HepG2 (cell line): Measurements from ENCODE around the gene ENAH. TPM values are rescaled to one million over a fixed set of nuclear protein-coding genes. Genes with fewer than 3 reads are reported as not detected.
A peak's percentile ranks its signal among the peaks of the same experiment; 100 is the strongest.

Source experiments
- DRAP1 ChIP-seq: IDR thresholded peaks from 2 replicates; pipeline ENCODE4 v1.6.1; 2016; ENCODE audit warnings: missing genetic modification reagents, missing compliant biosample characterization
- FOSL2 ChIP-seq: sonication (generic); formaldehyde crosslinking; IDR thresholded peaks from 2 replicates; pipeline ENCODE4 v1.4.0; 2020; ENCODE audit warnings: missing genetic modification reagents
- FOXC1 ChIP-seq: sonication (generic); formaldehyde crosslinking; IDR thresholded peaks from 2 replicates; pipeline ENCODE4 v1.8.0; 2022; ENCODE audit warnings: mild to moderate bottlenecking, missing genetic modification reagents, borderline replicate concordance
- FOXK1 ChIP-seq: sonication (generic); formaldehyde crosslinking; IDR thresholded peaks from 2 replicates; pipeline ENCODE4 v1.4.0; 2020; ENCODE audit warnings: low read depth, missing genetic modification reagents, borderline replicate concordance
- HNF1B ChIP-seq: sonication (generic); formaldehyde crosslinking; IDR thresholded peaks from 2 replicates; pipeline ENCODE4 v1.5.1; 2020; ENCODE audit warnings: mild to moderate bottlenecking, moderate library complexity, missing genetic modification reagents
- HOMEZ ChIP-seq: IDR thresholded peaks from 2 replicates; pipeline ENCODE4 v1.6.1; 2016; ENCODE audit warnings: low read depth
- KLF12 ChIP-seq: sonication (generic); formaldehyde crosslinking; IDR thresholded peaks from 2 replicates; pipeline ENCODE4 v1.4.0; 2020; ENCODE audit warnings: missing genetic modification reagents, borderline replicate concordance
- MEIS1 ChIP-seq: sonication (generic); formaldehyde crosslinking; IDR thresholded peaks from 2 replicates; pipeline ENCODE4 v1.9.0; 2021; ENCODE audit warnings: mild to moderate bottlenecking, missing genetic modification reagents, moderate library complexity, borderline replicate concordance
- MEIS2 ChIP-seq: sonication (generic); formaldehyde crosslinking; IDR thresholded peaks from 2 replicates; pipeline ENCODE4 v1.9.0; 2021; ENCODE audit warnings: mild to moderate bottlenecking, missing genetic modification reagents
- SOX13 ChIP-seq, 3 experiments: fragments of 450-650 bp in 1 of 3; sonication (generic) in 1 of 3; formaldehyde crosslinking in 1 of 3; IDR thresholded peaks in 2 of 3; conservative IDR thresholded peaks in 1 of 3; 2 replicates each; pipeline versions ENCODE4 v1.5.0 to v1.6.1; 2016 to 2020; ENCODE audit warnings: antibody characterized with exemption in 1 of 3, mild to moderate bottlenecking in 1 of 3, missing compliant biosample characterization in 1 of 3, missing genetic modification reagents in 1 of 3, moderate library complexity in 1 of 3
- TCF7 ChIP-seq: sonication (generic); IDR thresholded peaks from 2 replicates; pipeline ENCODE4 v1.6.1; 2016; ENCODE audit warnings: antibody characterized with exemption, low read depth
- ZFAT ChIP-seq: sonication (generic); formaldehyde crosslinking; conservative IDR thresholded peaks from 2 replicates; pipeline ENCODE4 v1.8.1; 2023; ENCODE audit warnings: missing genetic modification reagents, inconsistent platforms
- ZFP37 ChIP-seq: sonication (generic); formaldehyde crosslinking; IDR thresholded peaks from 2 replicates; pipeline ENCODE4 v1.4.0; 2020; ENCODE audit warnings: missing genetic modification reagents, borderline replicate concordance
- ZFP90 ChIP-seq: sonication (generic); formaldehyde crosslinking; IDR thresholded peaks from 2 replicates; pipeline ENCODE4 v1.8.0; 2022; ENCODE audit warnings: missing genetic modification reagents, mild to moderate bottlenecking, inconsistent platforms, borderline replicate concordance
- ZNF615 ChIP-seq: sonication (generic); formaldehyde crosslinking; IDR thresholded peaks from 2 replicates; pipeline ENCODE4 v1.5.0; 2020; ENCODE audit warnings: mild to moderate bottlenecking, missing genetic modification reagents, borderline replicate concordance
- polyA plus RNA-seq, 8 experiments: library from polyadenylated mRNA; depleted of rRNA in 3 of 8; stranded (reverse) in 7 of 8; unstranded in 1 of 8; fragments of >200 nt; fragmentation: Illumina TruSeq in 4 of 8; extraction: Trizol in 4 of 8; gene quantifications; 2 replicates each; pipeline versions ENCODE4 v1.2.1 to v1.2.3, GENCODE V29; 2011 to 2016; ENCODE audit warnings: low read depth in 4 of 8, missing spikeins in 1 of 8, mixed read lengths in 1 of 8; ENCODE audit not compliant: insufficient read depth in 1 of 8
- total RNA-seq, 5 experiments: library from RNA; depleted of rRNA; stranded (reverse); fragments of >200 nt; fragmentation: Illumina TruSeq; extraction: Trizol; gene quantifications; 2 replicates each; pipeline ENCODE4 v1.2.3, GENCODE V29; 2016; ENCODE audit warnings: low read depth in 1 of 5
- TF ChIP-seq, protein P1 (sequence below), 2 experiments: sonication (generic) in 1 of 2; formaldehyde crosslinking in 1 of 2; IDR thresholded peaks; 2 replicates each; pipeline versions ENCODE4 v1.4.0 to v1.6.1; 2016 to 2020; ENCODE audit warnings: borderline replicate concordance in 1 of 2, low read depth in 1 of 2, mild to moderate bottlenecking in 1 of 2, missing genetic modification reagents in 1 of 2
- TF ChIP-seq, protein P2 (sequence below): sonication (generic); formaldehyde crosslinking; IDR thresholded peaks from 2 replicates; pipeline ENCODE4 v1.4.0; 2020; ENCODE audit warnings: missing genetic modification reagents

The ENAH gene
- total and polyA plus RNA-seq, 2 of the 13 experiments (the other 11 are each of a cell fraction or from before 2014, with no cell fraction given) = 22.1 to 58.3 TPM

DNA sequence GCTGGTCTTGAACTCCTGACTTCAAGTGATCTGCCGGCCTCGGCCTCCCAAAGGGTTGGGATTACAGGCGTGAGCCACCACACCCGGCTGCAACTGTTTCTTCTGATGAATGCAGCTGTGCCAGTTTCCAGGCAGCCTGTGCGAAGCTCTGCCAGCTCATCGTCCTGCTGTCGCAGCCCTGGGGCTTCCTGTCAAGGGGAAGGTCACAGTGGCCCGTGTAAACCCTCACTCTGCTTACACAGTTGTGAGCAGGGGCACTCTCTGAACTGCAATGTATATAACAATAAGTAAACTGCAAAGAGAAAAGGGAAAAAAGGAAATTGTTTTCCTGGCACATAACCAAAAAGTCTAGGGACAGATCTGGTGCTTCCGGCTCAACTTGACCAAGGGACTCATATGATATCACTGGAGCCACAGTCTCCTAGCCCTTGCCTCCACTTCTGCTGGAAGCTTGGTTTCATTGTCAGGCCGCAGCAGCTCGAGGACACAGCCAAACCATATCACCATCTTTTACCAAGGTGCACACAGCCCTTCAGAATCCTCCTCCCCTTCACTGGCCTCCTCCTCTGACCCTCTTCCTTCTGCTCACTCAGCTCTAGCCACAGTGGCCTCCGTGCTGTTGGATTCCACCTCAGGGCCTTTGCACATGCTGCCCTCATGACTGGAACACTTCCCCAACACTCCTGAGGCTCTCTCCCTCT is 202.3 kb downstream of the ENAH start (continued):
- TF ChIP-seq HNF1B (CRISPR knock-in tag) (peak; percentile 89), DRAP1 (CRISPR knock-in tag) (peak; percentile 25; the same call in 1 of the 2 replicates), KLF12 (CRISPR knock-in tag) (no peak), SOX13 (IDR thresholded peaks at IDR 0.05) (no peak), SOX13 (CRISPR knock-in tag; conservative IDR thresholded peaks at IDR 0.05 in 1 of 2, IDR thresholded peaks at IDR 0.05 in 1 of 2) (peak in 1 of 2 experiments; percentile 79; a peak in 2 of 4 replicates), ZFP90 (CRISPR knock-in tag) (no peak), ZNF615 (CRISPR knock-in tag) (no peak), MEIS2 (CRISPR knock-in tag) (peak; percentile 85; the same call in 1 of the 2 replicates), FOXC1 (no peak), HOMEZ (CRISPR knock-in tag) (0 out of 2 replicates have a peak, but pooled peaks have one; percentile 14), ZFP37 (CRISPR knock-in tag) (peak; percentile 29; the same call in 1 of the 2 replicates), FOXK1 (CRISPR knock-in tag) (peak; percentile 39; the same call in 1 of the 2 replicates), TCF7 (peak; percentile 13; the same call in 1 of the 2 replicates), FOSL2 (CRISPR knock-in tag) (peak; percentile 53; the same call in 1 of the 2 replicates), MEIS1 (CRISPR knock-in tag) (peak; percentile 71; the same call in 1 of the 2 replicates), ZFAT (CRISPR knock-in tag) (no peak)
- TF ChIP-seq, protein P1, sequence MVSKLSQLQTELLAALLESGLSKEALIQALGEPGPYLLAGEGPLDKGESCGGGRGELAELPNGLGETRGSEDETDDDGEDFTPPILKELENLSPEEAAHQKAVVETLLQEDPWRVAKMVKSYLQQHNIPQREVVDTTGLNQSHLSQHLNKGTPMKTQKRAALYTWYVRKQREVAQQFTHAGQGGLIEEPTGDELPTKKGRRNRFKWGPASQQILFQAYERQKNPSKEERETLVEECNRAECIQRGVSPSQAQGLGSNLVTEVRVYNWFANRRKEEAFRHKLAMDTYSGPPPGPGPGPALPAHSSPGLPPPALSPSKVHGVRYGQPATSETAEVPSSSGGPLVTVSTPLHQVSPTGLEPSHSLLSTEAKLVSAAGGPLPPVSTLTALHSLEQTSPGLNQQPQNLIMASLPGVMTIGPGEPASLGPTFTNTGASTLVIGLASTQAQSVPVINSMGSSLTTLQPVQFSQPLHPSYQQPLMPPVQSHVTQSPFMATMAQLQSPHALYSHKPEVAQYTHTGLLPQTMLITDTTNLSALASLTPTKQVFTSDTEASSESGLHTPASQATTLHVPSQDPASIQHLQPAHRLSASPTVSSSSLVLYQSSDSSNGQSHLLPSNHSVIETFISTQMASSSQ (IDR thresholded peaks at IDR 0.05; ENCODE audit: low read depth) = no peak
- TF ChIP-seq, protein P1 (CRISPR knock-in tag; IDR thresholded peaks at IDR 0.05; ENCODE audit: borderline replicate concordance) = no peak
- TF ChIP-seq, protein P2, sequence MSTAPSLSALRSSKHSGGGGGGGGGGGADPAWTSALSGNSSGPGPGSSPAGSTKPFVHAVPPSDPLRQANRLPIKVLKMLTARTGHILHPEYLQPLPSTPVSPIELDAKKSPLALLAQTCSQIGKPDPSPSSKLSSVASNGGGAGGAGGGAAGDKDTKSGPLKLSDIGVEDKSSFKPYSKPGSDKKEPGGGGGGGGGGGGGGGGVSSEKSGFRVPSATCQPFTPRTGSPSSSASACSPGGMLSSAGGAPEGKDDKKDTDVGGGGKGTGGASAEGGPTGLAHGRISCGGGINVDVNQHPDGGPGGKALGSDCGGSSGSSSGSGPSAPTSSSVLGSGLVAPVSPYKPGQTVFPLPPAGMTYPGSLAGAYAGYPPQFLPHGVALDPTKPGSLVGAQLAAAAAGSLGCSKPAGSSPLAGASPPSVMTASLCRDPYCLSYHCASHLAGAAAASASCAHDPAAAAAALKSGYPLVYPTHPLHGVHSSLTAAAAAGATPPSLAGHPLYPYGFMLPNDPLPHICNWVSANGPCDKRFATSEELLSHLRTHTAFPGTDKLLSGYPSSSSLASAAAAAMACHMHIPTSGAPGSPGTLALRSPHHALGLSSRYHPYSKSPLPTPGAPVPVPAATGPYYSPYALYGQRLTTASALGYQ (CRISPR knock-in tag) = no peak
